NCI-H2081 treated with DMSO at 0.1 percent for 48 hours (cell line): ENCODE data around the gene CST5.
"Not testable (repeated sequence)": the region's sequence is repeated elsewhere in the genome, so short reads cannot be mapped to it uniquely, and the experiment has no call there.

Experiments used
- DNase-seq: peaks from one replicate; lab custom pipeline; 2025; lab: John Stamatoyannopoulos, UW

Gene CST5

DNA sequence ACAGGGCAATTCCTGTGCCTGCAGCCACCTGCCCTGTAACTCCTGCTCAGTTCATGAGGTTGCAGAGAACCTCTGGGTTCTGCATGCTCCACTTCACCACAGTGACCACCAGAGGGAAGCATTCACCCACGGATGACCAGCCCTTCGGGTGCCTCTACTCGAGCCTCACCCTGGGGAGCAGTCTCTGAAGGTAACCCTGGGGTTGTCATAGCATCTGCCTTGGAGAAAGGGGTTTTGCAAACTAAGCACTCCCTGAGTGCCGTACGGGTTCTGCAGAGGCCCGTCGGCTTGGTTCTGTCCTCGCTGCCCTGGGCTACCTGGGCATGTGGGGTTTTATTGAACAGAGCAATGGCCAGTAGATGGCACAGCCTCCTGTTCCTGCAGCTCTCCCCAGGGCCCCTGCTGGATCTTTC lies 10.2 kb upstream of the CST5 start:
- no peak for DNase-seq

DNA sequence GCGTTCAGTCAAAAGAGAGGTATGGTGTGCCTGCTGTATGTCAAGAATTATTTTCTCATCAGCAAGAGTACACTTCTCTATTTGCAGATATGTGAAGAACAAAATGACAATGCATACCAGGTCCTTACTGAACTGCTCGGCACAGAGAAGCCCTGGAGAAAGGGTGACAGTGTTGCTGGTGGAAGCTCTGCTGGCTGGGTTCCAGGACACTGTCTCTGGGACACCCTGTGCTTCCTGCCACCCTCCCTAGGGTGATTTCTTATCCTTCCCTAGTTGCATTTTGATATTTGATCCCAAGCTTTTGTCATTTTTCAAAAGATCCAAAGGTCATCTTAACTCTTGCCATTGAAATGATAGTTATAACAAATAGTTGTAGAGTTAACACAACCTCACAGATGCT lies 8.3 kb upstream of the CST5 start:
- DNase-seq = no peak

DNA sequence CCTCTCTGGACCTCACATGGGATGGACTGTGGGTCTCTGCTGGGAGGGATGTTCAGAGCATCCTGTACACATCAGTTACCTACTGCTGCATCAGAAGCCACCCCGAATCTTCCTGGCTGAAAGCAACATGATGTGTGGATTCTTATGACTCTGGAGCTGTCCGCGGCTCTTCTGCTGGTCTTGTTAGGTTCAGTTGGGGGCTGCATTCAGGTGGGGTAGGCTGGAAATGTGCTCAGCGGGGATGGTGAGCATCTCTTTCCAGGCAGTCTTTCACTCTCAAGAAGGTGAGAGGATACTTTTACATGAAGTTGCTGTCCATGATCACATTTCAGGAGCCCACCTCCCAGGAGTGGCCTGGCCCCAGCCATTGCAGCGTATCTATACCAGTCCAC lies 5.2 kb upstream of the CST5 start:
- no peak for DNase-seq

DNA sequence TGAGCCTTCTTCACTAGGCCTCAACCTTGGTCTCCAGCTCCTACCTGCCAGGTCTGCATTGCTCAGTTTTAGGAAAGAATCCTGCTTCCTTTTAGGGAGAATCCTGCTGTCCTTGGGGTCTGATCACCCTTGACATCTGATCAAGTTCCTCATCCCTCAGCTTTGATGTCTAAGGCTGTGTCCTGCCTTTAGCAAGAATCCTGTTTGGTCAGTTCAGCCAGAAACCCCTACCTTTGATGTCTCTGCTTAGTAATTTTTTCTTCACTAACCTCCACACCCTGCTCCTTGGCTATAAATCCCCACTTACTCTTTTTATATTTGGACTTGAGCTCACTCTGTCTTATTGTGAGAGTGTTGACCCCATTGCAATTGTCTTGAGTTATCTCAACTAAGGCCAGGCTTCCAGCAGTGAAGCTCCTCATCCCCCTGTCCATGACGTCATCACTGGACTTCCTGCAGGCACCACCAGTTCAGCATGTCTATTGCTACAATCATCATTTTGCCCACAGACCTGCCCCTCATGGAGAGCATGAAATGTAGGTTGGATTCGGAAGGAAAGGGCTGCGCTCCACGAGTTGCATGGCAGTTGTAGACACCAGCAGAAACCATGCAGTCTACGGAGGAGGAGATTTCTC lies 4.7 kb upstream of the CST5 start:
- no peak for DNase-seq

DNA sequence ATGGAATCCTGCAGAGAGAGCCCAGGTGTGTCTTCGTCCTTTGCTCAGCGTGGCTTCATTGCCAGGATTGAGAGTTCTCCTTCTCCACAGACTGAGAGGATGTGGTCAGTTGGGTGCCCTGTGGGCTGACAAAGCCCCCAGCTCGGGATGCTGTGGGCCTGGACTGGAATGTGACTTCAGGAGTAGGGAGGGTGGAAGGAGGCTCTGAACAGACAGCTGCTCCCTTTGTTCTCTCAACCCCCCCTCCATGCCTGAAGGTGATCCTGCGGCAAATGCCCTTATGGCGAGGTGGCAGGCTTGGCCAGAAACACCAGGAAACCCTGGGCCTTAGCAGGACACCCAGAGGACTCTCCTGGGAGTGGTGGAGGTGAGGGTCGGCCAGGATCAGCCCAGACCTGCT lies 1.8 kb upstream of the CST5 start:
- DNase-seq = no peak

DNA sequence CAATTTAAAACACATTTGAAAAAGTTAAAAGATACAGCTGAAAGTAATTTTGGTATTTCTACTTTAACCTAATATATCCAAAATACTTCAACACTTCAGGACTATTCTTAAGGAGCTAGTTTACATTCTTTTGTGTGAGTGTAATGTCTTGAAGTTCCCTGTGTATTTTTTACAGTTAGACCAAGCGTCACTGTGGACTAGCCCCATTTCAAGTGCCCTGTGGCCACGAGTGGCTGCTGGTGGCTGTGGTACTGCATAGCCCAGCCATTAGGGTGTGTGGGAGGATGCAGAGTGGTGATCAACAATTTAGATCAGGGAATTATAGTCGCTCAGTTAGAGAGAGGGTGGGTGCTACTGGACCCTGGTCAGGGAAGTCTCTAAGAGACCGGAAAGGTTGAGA lies 869 bp upstream of the CST5 start:
- DNase-seq = no peak

DNA sequence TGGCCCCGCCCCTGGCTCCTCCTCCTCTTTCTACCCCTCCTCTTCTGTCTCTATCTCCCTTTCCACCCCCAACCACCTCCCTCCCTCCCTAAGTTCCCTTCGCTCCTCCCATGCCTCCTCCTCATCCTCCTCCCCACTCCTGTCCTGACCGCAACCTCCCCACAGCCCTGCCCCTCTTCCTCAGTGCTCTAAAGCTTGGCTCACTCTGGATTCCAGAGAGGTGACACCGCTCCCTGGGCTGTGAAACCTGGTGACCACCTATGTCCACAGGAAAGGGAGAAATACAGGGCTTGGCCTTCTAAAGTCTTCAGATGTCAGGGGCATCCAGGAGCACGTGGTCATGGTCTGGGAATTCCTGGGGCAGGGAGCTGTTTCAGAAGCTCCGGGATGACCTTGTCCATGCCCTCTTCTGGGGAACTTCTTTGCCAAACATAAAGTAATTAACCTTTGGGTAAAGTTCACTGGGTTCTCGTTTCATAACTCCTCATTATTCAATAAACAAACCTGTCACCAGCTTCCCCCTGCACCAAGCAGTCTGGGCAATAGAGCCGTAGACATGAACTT lies 345 bp upstream of the CST5 start:
- no peak for DNase-seq

DNA sequence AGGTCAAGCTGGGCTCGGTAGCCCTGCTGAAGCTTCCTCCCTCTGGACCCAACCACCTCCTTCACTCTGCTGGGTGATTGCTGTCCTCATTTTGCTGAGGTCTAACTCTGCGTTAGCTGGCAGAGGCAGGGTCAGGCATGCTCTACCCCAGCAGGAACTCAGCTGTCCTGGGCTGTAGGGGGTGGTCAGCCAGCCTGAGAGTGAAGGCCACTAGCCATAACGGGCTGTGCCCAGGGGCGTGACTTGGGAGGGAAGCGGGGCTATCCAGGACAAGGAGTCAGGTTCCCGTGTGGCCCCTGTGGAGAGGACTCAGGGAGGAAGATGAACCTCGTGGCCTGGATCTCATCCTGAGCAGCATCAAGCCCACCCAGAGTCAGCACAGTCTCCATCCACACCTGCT lies 761 bp downstream of the CST5 start:
- no peak for DNase-seq

DNA sequence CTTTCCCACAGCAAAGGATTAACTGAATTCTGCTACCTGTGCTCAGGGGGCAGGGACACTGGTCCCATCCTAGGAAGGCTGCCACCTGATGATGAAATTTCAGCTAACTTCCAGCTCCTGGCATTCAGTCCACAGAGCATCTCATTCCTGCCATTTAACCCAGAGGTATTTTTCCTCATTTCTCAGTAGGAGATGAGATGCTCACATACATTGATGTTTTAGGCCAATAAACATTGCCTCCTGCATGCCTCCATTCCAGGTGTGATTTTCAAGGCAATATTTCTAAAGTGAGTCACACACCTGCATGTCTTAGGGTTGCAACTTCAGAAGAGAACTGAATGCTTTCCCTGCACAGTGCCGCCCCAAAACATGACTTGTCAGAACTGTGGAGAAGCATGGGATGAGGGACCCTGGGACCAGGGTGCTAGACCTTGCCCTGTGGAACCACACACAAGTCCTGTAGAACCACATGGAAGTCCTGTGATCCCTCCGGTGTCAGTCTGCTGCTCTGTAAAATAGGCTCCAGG lies 1.5 kb downstream of the CST5 start:
- not testable (repeated sequence) for DNase-seq

DNA sequence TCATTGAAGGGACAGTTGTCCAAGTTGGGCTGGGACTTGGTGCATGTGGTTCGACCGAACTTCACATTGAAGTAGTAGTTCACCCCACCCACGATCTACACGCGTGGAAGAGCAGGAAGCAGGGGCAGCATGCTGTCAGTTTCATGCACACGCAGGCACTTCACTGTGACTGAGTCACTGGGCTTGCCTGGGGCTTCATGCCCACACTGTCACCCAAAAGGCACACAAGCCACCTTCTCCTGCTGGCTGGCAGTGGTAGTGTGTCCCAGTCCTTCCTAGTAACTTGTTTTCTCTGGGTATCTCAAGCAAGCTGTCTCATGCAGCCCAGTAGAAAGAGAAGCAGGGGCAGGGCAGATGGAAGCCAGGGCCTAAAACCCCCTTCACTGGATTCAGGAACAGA lies 2.0 kb downstream of the CST5 start:
- DNase-seq = no peak

DNA sequence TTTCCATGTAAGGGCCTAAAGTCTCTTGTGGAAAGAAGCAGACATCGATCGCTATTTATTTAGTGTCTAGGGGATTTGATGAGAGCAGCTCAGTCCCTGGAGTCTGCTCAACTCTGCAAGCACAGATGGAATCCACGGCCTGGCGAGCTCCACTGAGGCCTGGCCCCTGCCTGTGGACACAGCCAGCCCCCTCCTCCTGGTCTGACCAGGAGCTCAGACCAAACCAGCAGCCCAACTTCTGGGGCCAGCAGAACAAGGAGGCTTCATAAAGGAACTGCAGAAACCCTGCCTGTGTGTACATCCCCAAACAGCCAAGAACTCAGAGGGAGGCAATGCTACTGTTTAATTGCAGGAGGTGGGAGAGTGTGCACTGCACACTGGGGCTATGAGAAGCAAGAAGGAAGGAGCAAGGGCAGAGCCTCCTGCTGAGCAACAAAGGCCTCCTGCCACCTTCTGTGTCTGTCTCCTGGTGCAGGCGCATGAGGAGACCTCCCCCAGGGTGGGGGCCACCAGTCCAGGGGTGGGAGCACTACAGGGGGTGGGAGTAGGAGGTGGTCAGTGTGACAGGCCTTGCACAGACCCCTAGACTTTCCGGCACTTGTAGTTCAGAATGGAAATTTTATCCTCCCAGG lies 3.8 kb downstream of the CST5 start:
- DNase-seq = no peak

DNA sequence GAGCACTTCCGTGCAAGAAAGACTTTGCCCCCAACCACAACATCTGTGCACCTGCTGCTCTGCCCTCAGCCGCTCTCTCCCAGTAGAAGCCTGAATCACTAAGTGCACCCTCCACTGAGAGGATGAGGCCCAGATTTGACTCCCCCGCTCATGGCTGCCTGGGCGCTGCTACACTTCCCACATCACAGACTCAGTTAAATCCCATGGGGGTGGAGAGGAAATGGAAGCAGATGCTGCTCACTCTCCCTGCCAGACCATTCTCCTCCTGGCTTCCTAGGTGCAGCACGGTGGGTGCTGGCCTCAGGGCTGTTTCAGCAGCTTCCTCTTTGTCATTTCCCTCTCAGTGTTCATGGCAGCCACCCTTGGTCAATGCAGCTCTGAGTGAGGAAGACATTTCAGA lies 4.8 kb downstream of the CST5 start:
- no peak for DNase-seq

DNA sequence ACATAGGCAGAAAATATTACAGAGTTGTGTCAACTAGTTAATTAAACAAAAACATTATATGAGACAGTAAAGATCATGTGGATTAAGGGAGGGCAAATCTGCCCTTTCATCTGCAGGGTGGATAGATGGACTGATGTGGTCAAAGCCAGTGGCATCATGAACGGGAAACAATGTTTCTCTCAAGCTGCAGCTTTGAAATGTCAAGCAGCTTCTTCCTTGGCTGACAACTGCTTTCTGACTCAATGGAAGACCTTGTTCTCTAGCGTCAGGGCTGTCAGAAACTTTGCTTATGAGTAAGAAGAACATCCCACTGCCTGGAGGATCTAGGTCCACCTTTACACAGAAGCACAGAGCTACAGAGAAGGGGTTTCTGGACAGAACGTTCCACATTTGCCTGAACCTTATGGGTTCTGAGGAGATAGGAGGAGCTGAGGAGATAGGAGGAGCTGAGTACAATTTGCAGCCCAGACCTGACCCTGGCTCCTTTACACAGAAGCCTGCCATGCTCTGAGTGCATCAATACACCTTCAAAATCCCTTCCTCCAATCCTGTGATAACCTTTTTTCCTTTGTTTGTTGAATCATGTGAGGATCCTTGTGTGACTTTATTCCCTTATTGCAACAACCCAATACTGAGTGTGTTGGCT lies 6.1 kb downstream of the CST5 start:
- no peak for DNase-seq

DNA sequence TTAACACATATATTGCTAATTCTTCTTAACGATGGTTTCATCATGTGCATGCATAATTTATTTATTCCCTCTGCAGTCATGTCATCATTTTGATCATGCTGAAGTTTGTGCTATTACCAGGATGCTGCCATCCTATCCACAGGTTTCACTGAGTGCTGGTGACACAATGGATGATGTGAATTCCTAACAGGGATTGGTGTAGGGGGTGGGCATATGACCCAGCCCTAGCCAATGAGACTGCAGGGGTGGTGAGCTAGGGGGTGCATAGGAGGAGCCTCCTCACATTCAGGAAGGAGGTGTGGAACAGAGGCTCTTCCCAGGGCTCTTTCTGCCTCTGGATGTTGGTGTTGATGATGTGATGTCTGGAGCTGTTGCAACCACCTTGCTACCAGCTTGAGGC lies 7.5 kb downstream of the CST5 start:
- DNase-seq = no peak

DNA sequence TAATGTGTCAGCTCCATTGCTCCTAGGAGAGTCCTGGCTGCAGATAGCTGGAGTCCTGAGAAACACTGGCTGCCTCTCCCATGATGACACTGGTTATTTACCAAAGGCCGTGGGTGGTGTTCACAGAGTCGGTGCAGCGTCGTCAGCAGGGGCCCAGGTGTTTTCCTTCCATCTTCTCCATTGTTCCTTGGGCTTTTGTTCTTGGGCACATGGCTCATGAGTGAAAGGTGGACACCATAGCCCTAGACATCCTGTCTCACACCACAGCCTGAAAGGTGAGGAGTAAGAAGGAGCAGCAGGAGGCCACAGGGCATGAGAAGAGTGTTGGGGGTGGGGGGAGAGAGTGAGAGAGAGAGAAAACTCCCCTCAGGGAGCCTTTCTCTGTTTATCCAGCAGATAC lies 9.1 kb downstream of the CST5 start:
- DNase-seq = no peak

DNA sequence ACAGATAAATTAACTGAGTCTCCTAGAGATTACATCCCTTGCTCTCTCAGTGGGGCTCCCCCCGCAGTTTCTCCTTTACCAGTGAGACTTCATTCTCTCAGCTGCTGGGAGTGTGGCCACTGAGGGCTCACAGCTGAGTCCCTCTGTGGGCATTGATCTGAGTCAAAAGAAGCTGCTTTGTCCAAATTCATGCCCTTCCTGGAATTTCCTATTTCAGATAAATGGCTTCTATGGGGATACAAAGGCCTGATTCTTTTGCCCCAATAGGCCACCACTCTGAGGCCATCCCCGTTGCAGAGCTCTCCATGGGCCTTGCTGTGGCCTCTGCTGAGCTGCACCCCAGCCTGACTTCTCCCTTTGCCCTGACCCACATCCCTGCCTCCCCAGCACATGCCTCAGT lies 10.0 kb downstream of the CST5 start:
- DNase-seq = no peak

DNA sequence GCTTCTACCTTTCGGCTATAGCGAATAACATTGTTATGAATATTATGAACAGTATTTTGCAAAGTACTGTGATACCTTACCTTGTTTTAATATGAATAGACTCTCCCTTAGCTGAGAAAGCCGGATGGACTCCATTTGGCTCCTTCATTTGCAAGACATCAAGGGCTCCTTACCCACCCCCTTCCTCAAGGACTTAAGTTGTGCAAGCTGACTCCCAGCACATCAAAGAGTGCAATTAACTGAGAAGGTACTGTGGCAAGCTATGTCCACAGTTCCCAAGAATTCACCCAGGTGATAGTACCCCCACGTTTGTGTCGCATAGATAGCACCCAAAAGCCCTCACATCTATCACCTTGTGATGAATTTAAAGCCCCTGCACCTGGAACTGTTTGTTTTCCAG lies 11.2 kb downstream of the CST5 start:
- DNase-seq = no peak

DNA sequence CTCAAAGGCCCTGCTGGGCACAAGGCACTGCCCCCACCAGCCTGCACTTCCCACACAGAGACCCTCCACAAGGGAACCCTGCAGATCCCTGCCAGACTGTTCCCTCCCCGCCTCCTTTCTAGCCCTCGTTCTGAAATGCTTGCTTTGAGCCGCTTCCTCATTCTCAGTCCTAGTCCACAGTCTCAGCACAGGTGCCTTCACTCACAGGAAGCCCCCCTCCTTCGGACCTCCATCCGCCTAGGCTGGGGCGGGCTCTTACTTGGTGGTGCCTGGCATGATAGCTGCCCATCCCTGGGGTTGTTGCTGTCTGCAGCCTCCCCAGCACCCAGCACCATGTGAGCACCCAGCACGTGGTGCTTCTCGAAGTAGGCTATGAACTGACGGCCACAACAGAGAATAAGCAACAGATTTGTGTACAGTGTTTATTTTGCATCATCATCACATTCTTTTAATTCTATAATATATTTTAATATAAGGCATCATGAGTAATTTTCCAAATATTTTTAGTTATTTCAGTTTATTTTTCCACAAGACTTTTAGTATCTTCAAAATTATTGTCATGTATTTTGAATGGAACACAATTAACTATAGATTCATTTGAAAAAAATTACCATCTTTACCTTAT lies 12.3 kb downstream of the CST5 start:
- no peak for DNase-seq

DNA sequence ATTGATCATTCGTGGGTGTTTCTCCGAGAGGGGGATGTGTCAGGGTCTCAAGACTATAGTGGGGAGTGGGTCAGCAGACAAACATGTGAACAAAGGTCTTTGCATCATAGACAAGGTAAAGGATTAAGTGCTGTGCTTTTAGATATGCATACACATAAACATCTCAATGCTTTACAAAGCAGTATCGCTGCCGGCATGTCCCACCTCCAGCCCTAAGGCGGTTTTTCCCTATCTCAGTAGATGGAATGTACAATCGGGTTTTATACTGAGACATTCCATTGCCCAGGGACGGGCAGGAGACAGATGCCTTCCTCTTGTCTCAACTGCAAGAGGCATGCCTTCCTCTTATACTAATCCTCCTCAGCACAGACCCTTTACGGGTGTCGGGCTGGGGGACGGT lies 18.8 kb downstream of the CST5 start:
- DNase-seq = not testable (repeated sequence)

DNA sequence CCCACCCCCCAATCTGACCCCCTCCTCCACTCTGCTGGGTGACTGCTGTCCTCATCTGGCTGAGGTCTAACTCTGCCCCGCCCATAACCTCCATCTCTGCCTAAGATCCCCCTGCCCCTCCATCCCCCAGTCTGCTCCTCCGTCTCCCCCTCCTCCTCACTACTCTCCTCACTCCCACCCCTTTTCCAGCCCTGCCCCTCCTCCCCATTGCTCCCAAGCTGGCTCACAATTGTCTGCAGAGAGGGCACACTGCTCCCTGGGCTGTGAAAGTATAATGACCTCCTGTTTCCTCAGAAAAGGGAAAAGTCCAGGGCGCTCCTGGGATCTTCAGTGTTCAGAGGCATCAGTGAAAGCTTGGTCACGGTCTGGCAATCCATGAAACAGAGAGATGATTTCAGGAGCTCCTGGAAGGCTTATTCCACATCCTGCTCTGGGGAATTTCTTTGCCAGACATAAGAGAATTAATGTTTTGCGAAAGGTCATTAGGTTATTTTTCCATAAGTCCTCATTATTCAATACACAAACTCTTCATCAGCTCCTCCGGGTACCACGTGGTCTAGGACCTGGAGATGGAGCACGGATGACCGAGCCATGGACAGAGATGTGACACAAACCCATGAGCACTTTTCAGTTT lies 21.5 kb downstream of the CST5 start:
- no peak for DNase-seq

DNA sequence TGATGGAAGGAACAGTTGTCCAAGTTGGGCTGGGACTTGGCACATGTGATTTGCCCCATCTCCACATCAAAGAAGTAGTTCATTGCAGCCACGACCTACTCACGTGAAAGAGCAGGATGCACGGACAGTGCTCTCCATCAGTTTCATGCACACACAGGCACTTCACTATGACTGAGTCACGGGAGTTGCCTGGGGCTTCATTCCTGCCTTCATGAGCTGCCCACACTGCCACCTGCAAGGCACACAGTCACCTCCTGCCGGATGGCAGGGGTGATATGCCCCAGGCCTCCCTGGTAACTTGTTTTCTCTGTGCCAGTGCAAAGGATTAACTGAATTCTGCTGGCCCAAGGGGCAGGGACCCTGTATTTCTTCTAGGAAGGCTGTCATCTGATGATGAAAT lies 22.8 kb downstream of the CST5 start:
- DNase-seq = no peak

DNA sequence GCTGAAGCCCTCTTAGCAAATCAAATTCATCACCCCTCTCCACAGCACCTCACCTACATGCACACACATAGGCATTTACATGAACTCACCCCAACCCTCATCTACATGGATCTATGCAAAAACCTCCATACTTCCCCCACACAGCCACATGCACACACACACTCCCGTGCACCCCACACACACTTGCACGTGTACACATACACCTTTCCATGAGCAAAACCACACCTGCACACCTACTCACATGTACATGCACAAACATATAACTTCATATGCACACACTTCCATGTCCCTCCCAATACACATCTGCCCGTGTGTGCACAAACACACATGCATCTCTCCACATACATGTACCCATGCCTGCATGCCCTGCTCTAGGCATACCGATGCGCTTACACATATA lies 23.3 kb downstream of the CST5 start:
- no peak for DNase-seq
